Muscle of leg (tissue), 11 donors: ENCODE data around the gene KIR3DL1. TPM values are rescaled to one million over a fixed set of nuclear protein-coding genes. Genes with fewer than 3 reads are reported as not detected.
"Not testable (repeated sequence)": the region's sequence is repeated elsewhere in the genome, so short reads cannot be mapped to it uniquely, and the experiment has no call there.

Source experiments
- DNase-seq: peaks from one replicate; pipeline ENCODE4 v3.0.0; 2013
- H3K27ac ChIP-seq: one replicate; pipeline ENCODE4 v1.5.1; 2013; ENCODE audit warnings: mild to moderate bottlenecking, low read length, control low read depth
- H3K27me3 ChIP-seq: one replicate; pipeline ENCODE4 v1.6.1; 2013; ENCODE audit warnings: low read length; ENCODE audit not compliant: control insufficient read depth, insufficient read depth
- H3K36me3 ChIP-seq: one replicate; pipeline ENCODE4 v1.6.1; 2013; ENCODE audit warnings: low read length; ENCODE audit not compliant: control insufficient read depth, insufficient read depth
- H3K4me1 ChIP-seq: one replicate; pipeline ENCODE4 v1.6.1; 2013; ENCODE audit warnings: low read length; ENCODE audit not compliant: control insufficient read depth, insufficient read depth
- H3K4me3 ChIP-seq: one replicate; pipeline ENCODE4 v1.5.1; 2013; ENCODE audit warnings: low read length, control low read depth
- H3K9me3 ChIP-seq: replicated peaks from 2 replicates; pipeline ENCODE4 v1.6.1; 2013; ENCODE audit warnings: low read depth, low read length; ENCODE audit not compliant: control insufficient read depth
- WGBS: methylation state at CpG from one replicate; pipeline ENCODE4 v1.1.5; 2013; ENCODE audit warnings: missing lambda C conversion rate; ENCODE audit not compliant: insufficient coverage; 5-methylcytosine and 5-hydroxymethylcytosine counted together
- polyA plus RNA-seq, 8 donors: library from polyadenylated mRNA; unstranded; fragments of 120-200 nt; gene quantifications; one replicate each; pipeline versions ENCODE4 v1.2.1 to v1.2.3, GENCODE V29; 2013; ENCODE audit warnings: inconsistent platforms in 1 of 8, low replicate concordance in 1 of 8; ENCODE audit not compliant: insufficient read length in 8 of 8, insufficient read depth in 1 of 8
- total RNA-seq: library from RNA; stranded (reverse); fragments of 120-200 nt; gene quantifications from one replicate; pipeline ENCODE4 v1.2.4, GENCODE V29; 2013

KIR3DL1 gene
- total and polyA plus RNA-seq, 9 donors, result 0.12 TPM; not detected in 8

DNA sequence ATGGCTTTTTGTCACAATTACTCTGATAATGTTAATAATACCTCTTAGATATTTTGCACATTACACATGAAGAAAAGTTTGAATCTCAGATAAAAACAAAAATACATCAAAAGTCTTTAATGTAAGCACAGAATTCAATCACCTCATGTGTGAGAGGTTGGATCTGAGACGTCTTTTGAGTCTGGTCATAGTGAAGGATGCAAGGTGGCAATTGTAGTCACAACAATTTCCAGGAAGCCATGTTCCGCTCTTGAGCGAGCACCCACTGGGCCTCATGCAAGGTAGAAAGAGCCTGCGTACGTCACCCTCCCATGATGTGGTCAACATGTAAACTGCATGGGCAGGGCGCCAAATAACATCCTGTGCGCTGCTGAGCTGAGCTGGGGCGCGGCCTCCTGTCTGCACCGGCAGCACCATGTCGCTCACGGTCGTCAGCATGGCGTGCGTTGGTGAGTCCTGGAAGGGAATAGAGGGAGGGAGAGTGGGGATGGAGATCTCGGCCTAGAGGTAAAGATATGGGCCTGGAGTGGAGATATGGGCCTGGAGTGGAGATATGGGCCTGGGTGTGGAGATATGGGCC, 33.9 kb downstream of the KIR3DL1 start, which contains the start of gene KIR3DL2:
KIR3DL2 (plus strand) TSS at position 383 of the 580 bp plus-strand sequence; CDS start at position 416, 33 bp downstream.
- 87% methylated on average over 10 of the region's 16 CpGs for WGBS
- not testable (repeated sequence) for H3K36me3 ChIP-seq, DNase-seq, H3K4me1 ChIP-seq, H3K27me3 ChIP-seq, H3K27ac ChIP-seq, H3K4me3 ChIP-seq
- peaks cover 10% of the 10 kb centered on the region for H3K9me3 ChIP-seq

DNA sequence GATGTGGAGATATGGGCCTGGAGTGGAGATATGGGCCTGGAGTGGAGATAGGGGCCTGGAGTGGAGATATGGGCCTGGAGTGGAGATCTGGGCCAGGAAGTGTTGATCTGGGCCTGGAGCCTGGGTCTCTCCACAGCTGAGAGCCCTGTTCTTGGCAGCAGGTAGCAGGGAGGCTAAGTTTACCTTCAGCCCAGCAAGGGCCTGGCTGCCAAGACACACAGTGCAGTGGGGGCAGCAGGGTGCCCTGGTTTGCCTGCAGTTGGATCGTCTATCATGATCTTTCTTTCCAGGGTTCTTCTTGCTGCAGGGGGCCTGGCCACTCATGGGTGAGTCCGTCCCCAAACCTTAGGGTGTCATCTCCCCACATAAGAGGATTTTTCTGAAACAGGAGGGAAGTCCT, 34.7 kb downstream of the KIR3DL1 start:
- DNase-seq, result no peak
- H3K36me3 ChIP-seq, result no peaks in the 10 kb centered on the region
- no peak overlapping the region for H3K27ac ChIP-seq
- WGBS, result no CpG with 5 or more reads among the region's 2 CpGs
- peaks cover 10% of the 10 kb centered on the region for H3K9me3 ChIP-seq
- no peaks in the 10 kb centered on the region for H3K4me1 ChIP-seq
- H3K27me3 ChIP-seq, result no peaks in the 10 kb centered on the region
- H3K4me3 ChIP-seq, result no peak overlapping the region

DNA sequence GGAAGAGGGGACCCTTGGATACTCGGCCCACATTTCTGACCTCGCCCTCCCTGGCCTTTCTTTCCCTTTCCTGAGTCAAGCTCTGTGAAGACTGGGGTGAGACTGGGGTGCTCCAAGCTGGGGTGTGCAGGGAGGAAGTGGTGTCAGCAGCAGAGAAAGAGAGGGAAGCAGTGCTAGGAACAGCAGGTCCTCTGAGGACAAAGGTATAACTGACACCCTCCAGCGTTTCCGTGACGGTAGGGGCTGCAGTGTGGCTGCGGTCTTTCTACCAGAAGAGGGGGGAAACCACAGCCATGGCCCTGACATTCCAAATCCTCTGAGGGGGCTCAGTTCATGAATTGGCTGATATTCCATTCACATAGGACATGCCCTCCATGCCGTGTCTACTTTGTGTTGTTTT, 35.1 kb downstream of the KIR3DL1 start:
- Histone ChIP-seq H3K36me3 (no peaks in the 10 kb centered on the region), H3K4me1 (no peaks in the 10 kb centered on the region), H3K9me3 (peaks cover 10% of the 10 kb centered on the region), H3K4me3 (no peak overlapping the region), H3K27me3 (no peaks in the 10 kb centered on the region), H3K27ac (no peak overlapping the region)
- WGBS, result 100% methylated on average over 1 of the region's 7 CpGs
- no peak for DNase-seq

DNA sequence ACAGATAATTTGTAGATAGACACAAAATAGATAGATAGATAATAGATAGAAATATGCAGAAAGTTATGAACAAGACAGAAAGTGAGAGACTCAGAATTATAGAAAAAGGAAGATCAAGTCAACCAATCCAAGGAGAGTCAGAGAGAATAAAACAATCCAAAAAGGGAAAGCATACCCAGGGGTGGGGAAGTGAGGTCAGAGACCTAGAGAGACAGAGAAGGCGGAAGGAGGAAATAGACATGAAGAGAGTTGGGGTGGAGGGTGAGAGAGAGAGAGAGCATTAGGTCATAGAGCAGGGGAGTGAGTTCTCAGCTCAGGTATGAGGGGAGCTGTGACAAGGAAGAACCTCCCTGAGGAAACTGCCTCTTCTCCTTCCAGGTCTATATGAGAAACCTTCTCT, 39.0 kb downstream of the KIR3DL1 start:
- WGBS, result 44% methylated on average over 1 of the region's 1 CpG
- not testable (repeated sequence) for DNase-seq, H3K4me3 ChIP-seq, H3K4me1 ChIP-seq, H3K27me3 ChIP-seq, H3K9me3 ChIP-seq, H3K36me3 ChIP-seq, H3K27ac ChIP-seq

DNA sequence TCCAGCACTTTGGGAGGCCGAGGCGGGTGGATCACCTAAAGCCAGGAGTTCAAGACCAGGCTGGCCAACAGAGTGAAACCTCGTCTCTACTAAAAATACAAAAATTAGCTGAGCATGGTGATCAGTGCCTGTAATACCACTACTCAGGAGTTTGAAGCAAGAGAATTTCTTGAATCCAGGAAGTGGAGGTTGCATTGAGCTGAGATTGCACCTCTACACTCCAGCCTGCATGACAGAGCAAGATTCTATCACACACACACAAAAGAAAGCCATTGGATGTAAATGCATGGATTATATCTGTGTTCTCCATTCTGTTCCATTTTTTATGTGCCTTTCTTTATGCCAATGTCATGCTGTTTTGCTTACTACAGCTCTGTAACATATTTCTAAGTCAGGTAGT, 42.2 kb downstream of the KIR3DL1 start:
- no CpG with 5 or more reads among the region's 3 CpGs for WGBS
- H3K4me3 ChIP-seq, DNase-seq, H3K4me1 ChIP-seq, H3K27ac ChIP-seq, H3K27me3 ChIP-seq, H3K9me3 ChIP-seq, H3K36me3 ChIP-seq: not testable (repeated sequence)

GRCh38 chr19:54859421-54859820, 43.2 kb downstream of the KIR3DL1 start:
- H3K36me3 ChIP-seq, result not testable (repeated sequence)

DNA sequence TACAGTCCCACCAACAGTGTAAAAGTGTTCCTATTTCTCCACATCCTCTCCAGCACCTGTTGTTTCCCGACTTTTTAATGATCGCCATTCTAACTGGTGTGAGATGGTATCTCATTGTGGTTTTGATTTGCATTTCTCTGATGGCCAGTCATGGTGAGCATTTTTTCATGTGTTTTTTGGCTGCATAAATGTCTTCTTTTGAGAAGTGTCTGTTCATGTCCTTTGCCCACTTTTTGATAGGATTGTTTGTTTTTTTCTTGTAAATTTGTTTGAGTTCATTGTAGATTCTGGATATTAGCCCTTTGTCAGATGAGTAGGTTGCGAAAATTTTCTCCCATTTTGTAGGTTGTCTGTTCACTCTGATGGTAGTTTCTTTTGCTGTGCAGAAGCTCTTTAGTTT, 47.2 kb downstream of the KIR3DL1 start:
- not testable (repeated sequence) for H3K36me3 ChIP-seq, DNase-seq, H3K4me1 ChIP-seq, H3K9me3 ChIP-seq, H3K4me3 ChIP-seq, H3K27me3 ChIP-seq, H3K27ac ChIP-seq
- WGBS, result no CpG with 5 or more reads among the region's 3 CpGs

More at GRCh38 chr19:54859421-54859820, 43.2 kb downstream of the KIR3DL1 start:
- WGBS, result 83% methylated on average over 7 of the region's 7 CpGs
- H3K27ac ChIP-seq, H3K4me3 ChIP-seq, H3K9me3 ChIP-seq, H3K4me1 ChIP-seq, H3K27me3 ChIP-seq, DNase-seq: not testable (repeated sequence)

GRCh38 chr19:54871696-54872095, 55.4 kb downstream of the KIR3DL1 start:
- Histone ChIP-seq H3K4me1 (no peaks in the 10 kb centered on the region), H3K9me3 (peaks cover 7% of the 10 kb centered on the region), H3K27me3 (no peaks in the 10 kb centered on the region), H3K4me3 (no peak overlapping the region), H3K27ac (no peak overlapping the region), H3K36me3 (no peaks in the 10 kb centered on the region)
- 82% methylated on average over 2 of the region's 3 CpGs for WGBS
- no peak for DNase-seq

- peaks cover 5% of the 10 kb centered on the region for H3K9me3 ChIP-seq
- no peak within 1 kb of the TSS for H3K27ac ChIP-seq
- no peaks in the 10 kb centered on the region for H3K4me1 ChIP-seq
Observed at GRCh38 chr19:54873990-54874389, 57.7 kb downstream of the KIR3DL1 start, which contains the start of gene FCAR. FCAR (plus strand) TSS chr19:54874235; CDS start chr19:54874290, 55 bp downstream.

DNA sequence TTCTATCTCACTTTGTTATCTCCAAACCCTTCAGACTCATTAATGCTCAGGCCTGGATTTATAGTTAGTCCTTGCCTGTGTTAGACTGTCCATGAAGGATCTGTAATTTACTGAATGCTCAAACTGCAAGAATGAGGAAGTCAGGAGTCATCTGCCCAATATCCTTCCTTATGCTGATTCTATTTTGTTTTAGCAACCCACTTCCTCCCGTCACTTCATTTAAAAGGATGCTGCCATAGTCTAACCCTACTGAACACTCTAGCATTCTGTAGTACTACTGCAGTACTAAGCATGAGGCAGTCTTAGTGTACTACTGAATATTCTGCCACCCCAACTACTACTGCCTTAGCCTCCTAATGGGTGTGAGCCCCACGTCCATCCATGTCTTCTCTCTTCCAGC, 59.2 kb downstream of the KIR3DL1 start:
- DNase-seq, result peak; percentile 50
- Histone ChIP-seq H3K27ac (no peak overlapping the region), H3K36me3 (no peaks in the 10 kb centered on the region), H3K27me3 (no peaks in the 10 kb centered on the region), H3K4me3 (no peak overlapping the region), H3K9me3 (peaks cover 3% of the 10 kb centered on the region), H3K4me1 (no peaks in the 10 kb centered on the region)
- WGBS, result 56% methylated on average over 1 of the region's 2 CpGs

More at GRCh38 chr19:54873990-54874389, 57.7 kb downstream of the KIR3DL1 start, which contains the start of gene FCAR:
- Histone ChIP-seq H3K36me3 (no peaks in the 10 kb centered on the region), H3K4me3 (no peak within 1 kb of the TSS), H3K27me3 (no peaks in the 10 kb centered on the region)
- peak; percentile 23 for DNase-seq
- WGBS, result 80% methylated on average over 6 of the region's 8 CpGs

DNA sequence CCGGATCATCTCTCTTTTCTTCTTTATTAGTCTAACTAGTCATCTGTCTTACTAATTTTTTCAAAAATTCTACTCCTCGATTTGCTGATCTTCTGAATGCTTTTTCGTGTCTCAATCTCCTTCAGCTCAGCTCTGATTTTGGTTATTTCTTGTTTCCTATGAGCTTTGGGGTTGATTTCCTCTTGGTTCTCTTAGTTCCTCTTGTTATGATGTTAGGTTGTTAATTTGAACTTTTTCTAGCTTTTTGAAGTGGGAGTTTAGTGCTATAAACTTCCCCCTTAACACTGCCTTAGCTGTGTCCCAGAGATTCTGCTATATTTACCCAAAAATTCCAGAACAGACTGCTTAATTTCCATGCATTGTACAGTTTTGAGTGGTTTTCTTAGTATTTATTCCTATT, 61.2 kb downstream of the KIR3DL1 start:
- Histone ChIP-seq H3K27ac (no peak overlapping the region), H3K36me3 (no peaks in the 10 kb centered on the region), H3K4me3 (no peak overlapping the region), H3K27me3 (no peaks in the 10 kb centered on the region), H3K4me1 (no peaks in the 10 kb centered on the region), H3K9me3 (peaks cover 2% of the 10 kb centered on the region)
- no CpG with 5 or more reads among the region's 3 CpGs for WGBS
- DNase-seq, result no peak
